Liver (tissue), 9 donors: Measurements from ENCODE around the gene COL8A1. TPM values are rescaled to one million over a fixed set of nuclear protein-coding genes. Genes with fewer than 3 reads are reported as not detected.

Source experiments
- DNase-seq: peaks from one replicate; pipeline ENCODE4 v3.0.0-alpha.2; 2017; ENCODE audit warnings: low spot score
- H3K27ac ChIP-seq, 2 donors: one replicate each; pipeline ENCODE4 v1.7.0; 2013; ENCODE audit warnings: inconsistent platforms in 2 of 2, low read length in 2 of 2, control low read depth in 1 of 2, low read depth in 1 of 2, mild to moderate bottlenecking in 1 of 2
- H3K27me3 ChIP-seq, 4 donors: one replicate each; pipeline versions ENCODE4 v1.6.1 to v1.7.0; 2013; ENCODE audit warnings: low read length in 3 of 4, inconsistent platforms in 1 of 4, mild to moderate bottlenecking in 1 of 4, moderate library complexity in 1 of 4; ENCODE audit not compliant: control insufficient read depth in 4 of 4, insufficient read depth in 4 of 4
- H3K36me3 ChIP-seq, 4 donors: one replicate each; pipeline versions ENCODE4 v1.6.1 to v1.7.0; 2013; ENCODE audit warnings: low read length in 3 of 4, mild to moderate bottlenecking in 3 of 4, low read depth in 1 of 4, moderate library complexity in 1 of 4; ENCODE audit not compliant: control insufficient read depth in 4 of 4, insufficient read depth in 3 of 4
- H3K4me1 ChIP-seq, 4 donors: one replicate each; pipeline versions ENCODE4 v1.6.1 to v1.7.0; 2013; ENCODE audit warnings: low read length in 3 of 4, mild to moderate bottlenecking in 3 of 4, moderate library complexity in 1 of 4; ENCODE audit not compliant: control insufficient read depth in 4 of 4, insufficient read depth in 4 of 4
- H3K4me3 ChIP-seq, 3 donors: one replicate each; pipeline versions ENCODE4 v1.6.1 to v1.7.0; 2013; ENCODE audit warnings: low read length in 3 of 3, control low read depth in 1 of 3, low read depth in 1 of 3, mild to moderate bottlenecking in 1 of 3
- H3K9ac ChIP-seq, 2 donors: one replicate each; pipeline ENCODE4 v1.7.0; 2013; ENCODE audit warnings: low read length in 2 of 2, mild to moderate bottlenecking in 2 of 2, moderate library complexity in 2 of 2, control low read depth in 1 of 2, low read depth in 1 of 2
- H3K9me3 ChIP-seq, 4 donors: one replicate each; pipeline versions ENCODE4 v1.6.1 to v1.7.0; 2013; ENCODE audit warnings: low read length in 3 of 4; ENCODE audit not compliant: control insufficient read depth in 4 of 4
- ATF3 ChIP-seq: IDR thresholded peaks from 2 replicates; pipeline ENCODE4 v1.6.1; 2016; ENCODE audit warnings: antibody characterized with exemption
- CTCF ChIP-seq: fragments of 150-350 bp; IDR thresholded peaks from 2 replicates; pipeline ENCODE4 v1.5.1; 2017; ENCODE audit warnings: improper control_type of control experiment, low read depth, low read length; ENCODE audit not compliant: missing input control
- EGR1 ChIP-seq, 2 donors: IDR thresholded peaks; 2 replicates each; pipeline ENCODE4 v1.6.1; 2016 to 2018; ENCODE audit warnings: antibody characterized with exemption in 2 of 2, low read depth in 2 of 2
- FOXA1 ChIP-seq: IDR thresholded peaks from 2 replicates; pipeline ENCODE4 v1.6.1; 2016; ENCODE audit warnings: antibody characterized with exemption
- FOXA2 ChIP-seq: IDR thresholded peaks from 2 replicates; pipeline ENCODE4 v1.6.1; 2016; ENCODE audit warnings: antibody characterized with exemption
- GABPA ChIP-seq, 2 donors: IDR thresholded peaks in 1 of 2; conservative IDR thresholded peaks in 1 of 2; 2 replicates each; pipeline ENCODE4 v1.6.1; 2016; ENCODE audit warnings: antibody characterized with exemption in 2 of 2, mild to moderate bottlenecking in 1 of 2, moderate library complexity in 1 of 2
- HNF4A ChIP-seq, 2 donors: conservative IDR thresholded peaks; 2 replicates each; pipeline ENCODE4 v1.6.1; 2016; ENCODE audit warnings: antibody characterized with exemption in 2 of 2, mild to moderate bottlenecking in 2 of 2
- HNF4G ChIP-seq: IDR thresholded peaks from 2 replicates; pipeline ENCODE4 v1.6.1; 2016; ENCODE audit warnings: antibody characterized with exemption
- JUND ChIP-seq, 2 donors: IDR thresholded peaks; 2 replicates each; pipeline ENCODE4 v1.6.1; 2016; ENCODE audit warnings: antibody characterized with exemption in 2 of 2
- MAX ChIP-seq: IDR thresholded peaks from 2 replicates; pipeline ENCODE4 v1.6.1; 2016; ENCODE audit warnings: antibody characterized with exemption
- NR2F2 ChIP-seq: IDR thresholded peaks from 2 replicates; pipeline ENCODE4 v1.6.1; 2016; ENCODE audit warnings: antibody characterized with exemption
- RAD21 ChIP-seq, 2 donors: IDR thresholded peaks; 2 replicates each; pipeline ENCODE4 v1.6.1; 2016; ENCODE audit warnings: antibody characterized with exemption in 2 of 2, mild to moderate bottlenecking in 2 of 2
- REST ChIP-seq: IDR thresholded peaks from 2 replicates; pipeline ENCODE4 v1.6.1; 2016; ENCODE audit warnings: antibody characterized with exemption, mild to moderate bottlenecking
- RXRA ChIP-seq, 2 donors: IDR thresholded peaks; 2 replicates each; pipeline ENCODE4 v1.6.1; 2017 to 2018; ENCODE audit warnings: antibody characterized with exemption in 2 of 2, mild to moderate bottlenecking in 1 of 2
- SP1 ChIP-seq: IDR thresholded peaks from 2 replicates; pipeline ENCODE4 v1.6.1; 2018; ENCODE audit warnings: antibody characterized with exemption, mild to moderate bottlenecking
- TAF1 ChIP-seq: conservative IDR thresholded peaks from 2 replicates; pipeline ENCODE4 v1.6.1; 2016; ENCODE audit warnings: antibody characterized with exemption, mild to moderate bottlenecking
- YY1 ChIP-seq: IDR thresholded peaks from 2 replicates; pipeline ENCODE4 v1.6.1; 2016; ENCODE audit warnings: antibody characterized with exemption, mild to moderate bottlenecking
- ZBTB33 ChIP-seq: IDR thresholded peaks from 2 replicates; pipeline ENCODE4 v1.6.1; 2016; ENCODE audit warnings: antibody characterized with exemption
- WGBS: extraction: QIAGEN DNeasy Blood & Tissue Kit; methylation state at CpG from one replicate; pipeline ENCODE4 v1.1.7; 2013; 5-methylcytosine and 5-hydroxymethylcytosine counted together
- polyA plus RNA-seq, 2 donors: library from polyadenylated mRNA; stranded (reverse) in 1 of 2; unstranded in 1 of 2; fragments of 200-250 nt in 1 of 2; fragments of >200 nt in 1 of 2; fragmentation: Nextera tagmentation in 1 of 2; extraction: Ambion mirVana in 1 of 2; gene quantifications; one replicate each; pipeline versions ENCODE4 v1.2.1 to v1.2.3, GENCODE V29; 2013 to 2015
- total RNA-seq, 2 donors: library from RNA; depleted of rRNA; stranded (reverse); fragments of >200 nt; gene quantifications; one replicate each; pipeline ENCODE4 v1.2.3, GENCODE V29; 2014
- donor health status: healthy.
- donor health status: healthy.
- donor health status: healthy.
- donor health status: healthy.
- donor health status: healthy.

The COL8A1 gene
- total and polyA plus RNA-seq, 4 donors: 0.14 to 2.2 (median 1.0) TPM

DNA sequence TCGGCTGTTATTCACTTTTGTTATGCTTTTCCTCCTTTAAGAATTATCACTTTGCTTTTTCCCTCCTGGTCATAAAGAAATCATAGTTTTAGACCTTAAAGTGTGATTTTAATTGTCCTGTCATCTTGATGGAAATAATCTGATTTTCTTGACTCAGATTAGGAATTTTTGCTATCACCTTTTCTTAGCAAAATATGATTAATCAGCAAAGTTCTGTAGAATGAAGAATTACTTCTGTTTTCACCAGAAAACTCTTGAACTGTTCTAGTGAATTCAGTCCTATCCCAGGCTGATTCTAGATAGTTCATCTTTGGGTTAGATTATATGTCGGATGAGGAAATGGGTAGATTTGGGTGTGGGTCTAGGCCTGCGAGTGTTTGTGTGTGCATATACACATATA lies 191.4 kb downstream of the COL8A1 start:
- Histone ChIP-seq H3K27me3 (no peaks in the 10 kb centered on the region), H3K36me3 (no peaks in the 10 kb centered on the region), H3K4me1 (peaks cover 0 to 4% (median 0%) of the 10 kb centered on the region in 4 donors), H3K9me3 (no peaks in the 10 kb centered on the region), H3K27ac (no peak overlapping the region), H3K4me3 (no peak overlapping the region), H3K9ac (no peak overlapping the region)
- DNase-seq: no peak
- TF ChIP-seq GABPA (IDR thresholded peaks at IDR 0.05 in 1 of 2, conservative IDR thresholded peaks at IDR 0.05 in 1 of 2): no peak
- TF ChIP-seq RXRA (IDR thresholded peaks at IDR 0.05): no peak
- no peak for TF ChIP-seq ZBTB33
- TF ChIP-seq YY1: no peak
- TF ChIP-seq REST: no peak
- TF ChIP-seq SP1: no peak
- no peak for TF ChIP-seq CTCF
- no peak for TF ChIP-seq NR2F2
- TF ChIP-seq ATF3: no peak
- TF ChIP-seq FOXA1: no peak
- TF ChIP-seq TAF1: no peak
- no peak for TF ChIP-seq HNF4G
- TF ChIP-seq JUND (IDR thresholded peaks at IDR 0.05): no peak
- TF ChIP-seq RAD21 (IDR thresholded peaks at IDR 0.05): no peak
- no peak for TF ChIP-seq HNF4A (conservative IDR thresholded peaks at IDR 0.05)
- no peak for TF ChIP-seq EGR1 (IDR thresholded peaks at IDR 0.05; ENCODE audit: low read depth in 2 of 2)
- no peak for TF ChIP-seq FOXA2
- TF ChIP-seq MAX: no peak
- 93% methylated on average over 3 of the region's 3 CpGs for WGBS
